Colonic mucosa (tissue), 4 donors: ENCODE measurements around the gene CCDC63. TPM values are rescaled to one million over a fixed set of nuclear protein-coding genes. Genes with fewer than 3 reads are reported as not detected.
"Not testable (repeated sequence)": the region's sequence is repeated elsewhere in the genome, so short reads cannot be mapped to it uniquely, and the experiment has no call there.

Source experiments
- DNase-seq: peaks from one replicate; pipeline ENCODE4 v3.0.0-alpha.2; 2020
- H3K27ac ChIP-seq: fragments of 200-600 bp; one replicate; pipeline ENCODE4 v1.8.0; 2021
- H3K27me3 ChIP-seq: fragments of 200-600 bp; one replicate; pipeline ENCODE4 v1.8.0; 2021
- H3K36me3 ChIP-seq: fragments of 200-600 bp; one replicate; pipeline ENCODE4 v1.8.0; 2021
- H3K4me1 ChIP-seq: fragments of 200-600 bp; one replicate; pipeline ENCODE4 v1.8.0; 2021; ENCODE audit warnings: mild to moderate bottlenecking
- H3K4me3 ChIP-seq: fragments of 200-600 bp; one replicate; pipeline ENCODE4 v1.8.0; 2021
- H3K9ac ChIP-seq, 2 donors: one replicate each; pipeline ENCODE4 v1.7.0; 2013; ENCODE audit warnings: control low read depth in 2 of 2, low read depth in 2 of 2, low read length in 2 of 2
- H3K9me3 ChIP-seq: fragments of 200-600 bp; one replicate; pipeline ENCODE4 v1.8.0; 2021
- CTCF ChIP-seq: fragments of 200-600 bp; IDR thresholded peaks from one replicate; pipeline ENCODE4 v1.8.0; 2022; ENCODE audit warnings: antibody characterized with exemption, mild to moderate bottlenecking
- intact Hi-C: fragments of 100-400 bp; cut with DNase I; formaldehyde crosslinking; loops from one replicate; pipeline ENCODE4 v1.14.1; 2022
- total RNA-seq, 2 donors: library from RNA; stranded (reverse); fragmentation: NEBNext Ultra II Directional in 1 of 2; extraction: Animal tissue kit (Norgen Biotek cat#: 25700) in 1 of 2; gene quantifications; one replicate each; pipeline ENCODE4 v1.2.1, GENCODE V29; 2021
- donor health status: healthy.
- donor health status: DM: no; HTN: no; CAD: no.
- donor health status: DM: no; HTN: no; CAD: no.

The CCDC63 gene
- total RNA-seq, 2 donors from 2014 or later, result not detected

DNA sequence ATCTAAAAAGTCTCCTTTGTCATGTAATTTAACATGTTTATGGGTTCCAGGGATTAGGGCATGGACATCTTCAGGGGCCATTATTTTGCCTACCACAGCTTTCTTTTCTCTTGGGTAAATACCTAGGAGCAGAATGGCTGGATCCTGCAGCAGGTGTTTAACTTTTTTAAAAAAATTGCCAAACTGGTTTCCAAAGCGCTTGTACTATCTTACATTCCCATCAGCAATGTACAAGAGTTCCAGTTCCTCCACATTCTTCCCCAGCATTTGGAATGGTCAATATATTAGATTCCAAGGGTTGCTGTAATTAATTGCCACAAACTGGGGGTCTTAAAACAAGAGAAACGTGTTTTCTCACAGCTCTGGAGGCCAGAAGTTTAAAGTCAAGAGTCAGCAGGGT is 101.3 kb downstream of the CCDC63 start:
- Histone ChIP-seq H3K36me3 (no peaks in the 10 kb centered on the region), H3K4me3 (no peak overlapping the region), H3K27ac (no peak overlapping the region), H3K4me1 (no peaks in the 10 kb centered on the region), H3K27me3 (no peaks in the 10 kb centered on the region), H3K9me3 (no peaks in the 10 kb centered on the region), H3K9ac (no peak overlapping the region)
- TF ChIP-seq CTCF, result no peak
- intact Hi-C loops, result no loop called here
- no peak for DNase-seq

DNA sequence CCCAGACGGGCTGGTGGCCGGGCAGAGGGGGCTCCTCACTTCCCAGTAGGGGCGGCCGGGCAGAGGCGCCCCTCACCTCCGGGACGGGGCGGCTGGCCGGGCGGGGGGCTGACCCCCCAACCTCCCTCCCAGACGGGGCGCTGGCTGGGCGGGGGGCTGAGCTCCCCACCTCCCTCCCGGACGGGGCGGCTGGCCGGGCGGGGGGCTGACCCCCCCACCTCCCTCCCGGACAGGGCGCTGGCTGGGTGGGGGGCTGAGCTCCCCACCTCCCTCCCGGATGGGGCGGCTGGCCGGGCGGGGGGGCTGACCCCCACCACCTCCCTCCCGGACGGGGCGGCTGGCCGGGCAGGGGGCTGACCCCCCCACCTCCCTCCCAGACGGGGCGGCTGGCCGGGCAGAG is 103.7 kb downstream of the CCDC63 start:
- DNase-seq, H3K27ac ChIP-seq, H3K36me3 ChIP-seq, intact Hi-C loops, H3K4me1 ChIP-seq, H3K9me3 ChIP-seq, H3K9ac ChIP-seq, H3K27me3 ChIP-seq, H3K4me3 ChIP-seq: not testable (repeated sequence)

DNA sequence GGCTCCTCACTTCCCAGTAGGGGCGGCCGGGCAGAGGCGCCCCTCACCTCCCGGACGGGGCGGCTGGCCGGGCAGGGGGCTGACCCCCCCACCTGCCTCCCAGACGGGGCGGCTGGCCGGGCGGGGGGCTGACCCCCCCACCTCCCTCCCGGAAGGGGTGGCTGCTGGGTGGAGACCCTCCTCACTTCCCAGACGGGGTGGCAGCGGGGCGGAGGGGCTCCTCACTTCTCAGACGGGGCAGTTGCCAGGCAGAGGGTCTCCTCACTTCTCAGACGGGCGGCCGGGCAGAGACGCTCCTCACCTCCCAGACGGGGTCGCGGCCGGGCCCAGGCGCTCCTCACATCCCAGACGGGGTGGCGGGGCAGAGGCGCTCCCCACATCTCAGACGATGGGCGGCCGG is 104.1 kb downstream of the CCDC63 start:
- H3K4me1 ChIP-seq, H3K9me3 ChIP-seq, DNase-seq, H3K36me3 ChIP-seq, intact Hi-C loops, H3K27me3 ChIP-seq, H3K4me3 ChIP-seq, H3K27ac ChIP-seq, H3K9ac ChIP-seq: not testable (repeated sequence)

Other genes starting within 250 kb of the CCDC63 start
- 10 to 100 TPM in 1 of 2 donors, 1 to 10 TPM in 1; 9.2 to 10.2 TPM for gene TCTN1, start 232.9 kb upstream of the CCDC63 start, total RNA-seq
- 1 to 10 TPM; 1.5 to 2.1 TPM for gene HVCN1, start 157.9 kb upstream of the CCDC63 start, total RNA-seq
- 100 to 1,000 TPM; 170 to 198 TPM for gene PPP1CC, start 104.1 kb upstream of the CCDC63 start, total RNA-seq
- 1 to 10 TPM in 1 of 2 donors, not detected in 1; 2.4 TPM for gene MYL2, start 73.6 kb downstream of the CCDC63 start, total RNA-seq
- gene CUX2, start 187.2 kb downstream of the CCDC63 start, total RNA-seq, result under 1 TPM; 0.05 to 0.11 TPM